CD14-positive monocyte (primary cell): ENCODE measurements around the gene RIC3. TPM values are rescaled to one million over a fixed set of nuclear protein-coding genes. Genes with fewer than 3 reads are reported as not detected.
A peak's percentile ranks its signal among the peaks of the same experiment; 100 is the strongest.

Experiments used
- DNase-seq, 3 donors: peaks; one replicate each; pipeline ENCODE4 v3.0.0-alpha.2; 2011 to 2022
- H2AFZ ChIP-seq: 2 replicates; pipeline ENCODE4 v1.6.0; 2012; ENCODE audit warnings: mild to moderate bottlenecking, low read depth, low read length, inconsistent platforms; ENCODE audit not compliant: insufficient read depth, poor library complexity, severe bottlenecking
- H3K27ac ChIP-seq, 2 donors: 1 replicate in 1 of 2; 2 replicates in 1 of 2; pipeline ENCODE4 v1.5.1; 2012 to 2013; ENCODE audit warnings: low read length in 2 of 2, control low read depth in 1 of 2, inconsistent platforms in 1 of 2, low read depth in 1 of 2, mild to moderate bottlenecking in 1 of 2
- H3K27me3 ChIP-seq, 2 donors: one replicate each; pipeline versions ENCODE4 v1.6.0 to v1.6.1; 2011 to 2013; ENCODE audit warnings: low read length in 2 of 2; ENCODE audit not compliant: control insufficient read depth in 2 of 2, insufficient read depth in 2 of 2
- H3K36me3 ChIP-seq, 2 donors: replicated peaks in 1 of 2; 1 replicate in 1 of 2; 2 replicates in 1 of 2; pipeline versions ENCODE4 v1.5.1 to v1.6.1; 2012 to 2013; ENCODE audit warnings: low read length in 2 of 2, control low read depth in 1 of 2, inconsistent platforms in 1 of 2, mild to moderate bottlenecking in 1 of 2; ENCODE audit not compliant: insufficient read depth in 2 of 2, control insufficient read depth in 1 of 2
- H3K4me1 ChIP-seq, 2 donors: 1 replicate in 1 of 2; 2 replicates in 1 of 2; pipeline versions ENCODE4 v1.5.1 to v1.6.1; 2012 to 2013; ENCODE audit warnings: low read length in 2 of 2, control low read depth in 1 of 2, inconsistent platforms in 1 of 2, mild to moderate bottlenecking in 1 of 2, moderate library complexity in 1 of 2; ENCODE audit not compliant: insufficient read depth in 2 of 2, control insufficient read depth in 1 of 2
- H3K4me2 ChIP-seq: replicated peaks from 2 replicates; pipeline ENCODE3; 2012; ENCODE audit warnings: low read length, moderate library complexity, mild to moderate bottlenecking; ENCODE audit not compliant: poor library complexity, severe bottlenecking; ENCODE audit errors: extremely low read depth
- H3K4me3 ChIP-seq, 3 experiments: fragments of 200-600 bp in 1 of 3; sonication (generic) in 1 of 3; replicated peaks in 1 of 3; 1 replicate in 2 of 3; 2 replicates in 1 of 3; pipeline ENCODE4 v1.5.1; 2011 to 2013; ENCODE audit warnings: low read length in 3 of 3, mild to moderate bottlenecking in 3 of 3, control low read depth in 2 of 3, low read depth in 2 of 3, inconsistent platforms in 1 of 3, moderate library complexity in 1 of 3
- H3K79me2 ChIP-seq: 2 replicates; pipeline ENCODE4 v1.6.0; 2012; ENCODE audit warnings: mild to moderate bottlenecking, control low read depth, inconsistent platforms, low read length, moderate library complexity; ENCODE audit not compliant: insufficient read depth
- H3K9ac ChIP-seq: 2 replicates; pipeline ENCODE4 v1.6.0; 2017; ENCODE audit warnings: low read length, mild to moderate bottlenecking; ENCODE audit not compliant: insufficient read depth, poor library complexity, severe bottlenecking
- H3K9me3 ChIP-seq, 2 donors: replicated peaks in 1 of 2; 1 replicate in 1 of 2; 2 replicates in 1 of 2; pipeline versions ENCODE4 v1.5.1 to v1.6.1; 2012 to 2013; ENCODE audit warnings: low read length in 2 of 2, control low read depth in 1 of 2; ENCODE audit not compliant: control insufficient read depth in 1 of 2, insufficient read depth in 1 of 2
- H4K20me1 ChIP-seq: 2 replicates; pipeline ENCODE4 v1.6.0; 2012; ENCODE audit warnings: mild to moderate bottlenecking, low read length, control low read depth, moderate library complexity; ENCODE audit not compliant: insufficient read depth
- H3K27ac Mint-ChIP-seq, 7 donors: one replicate each; pipeline ENCODE4 v1.8.0; 2020; ENCODE audit warnings: mild to moderate bottlenecking in 7 of 7, mixed read lengths in 7 of 7, moderate library complexity in 6 of 7, inconsistent platforms in 2 of 7
- H3K27me3 Mint-ChIP-seq, 3 donors: one replicate each; pipeline ENCODE4 v1.8.0; 2021 to 2022; ENCODE audit warnings: low read depth in 3 of 3, mild to moderate bottlenecking in 3 of 3, mixed read lengths in 3 of 3, moderate library complexity in 3 of 3, inconsistent platforms in 1 of 3
- H3K36me3 Mint-ChIP-seq, 2 donors: one replicate each; pipeline ENCODE4 v1.8.0; 2020; ENCODE audit warnings: mixed read lengths in 2 of 2, inconsistent platforms in 1 of 2, mild to moderate bottlenecking in 1 of 2
- H3K4me1 Mint-ChIP-seq: one replicate; pipeline ENCODE4 v1.8.0; 2020; ENCODE audit warnings: mild to moderate bottlenecking, mixed read lengths
- H3K4me3 Mint-ChIP-seq, 2 donors: one replicate each; pipeline ENCODE4 v1.8.0; 2020; ENCODE audit warnings: mild to moderate bottlenecking in 2 of 2, mixed read lengths in 2 of 2, moderate library complexity in 1 of 2
- H3K9me3 Mint-ChIP-seq, 7 donors: one replicate each; pipeline ENCODE4 v1.8.0; 2020 to 2022; ENCODE audit warnings: mixed read lengths in 7 of 7, mild to moderate bottlenecking in 6 of 7, moderate library complexity in 6 of 7, inconsistent platforms in 2 of 7
- WGBS: methylation state at CpG from one replicate; pipeline ENCODE4 v1.1.5; 2013; ENCODE audit warnings: missing lambda C conversion rate; ENCODE audit not compliant: insufficient coverage; 5-methylcytosine and 5-hydroxymethylcytosine counted together
- intact Hi-C, 2 donors: fragments of 100-400 bp; cut with micrococcal nuclease; formaldehyde crosslinking; loops; one replicate each; pipeline versions ENCODE4 v1.15.0 to v1.15.1; 2023
- polyA plus RNA-seq, 3 donors: library from polyadenylated mRNA; depleted of rRNA in 1 of 3; unstranded in 2 of 3; stranded (reverse) in 1 of 3; fragments of 300-500 nt in 2 of 3; fragments of >200 nt in 1 of 3; fragmentation: Illumina TruSeq in 2 of 3; gene quantifications; 1 replicate in 2 of 3; 2 replicates in 1 of 3; pipeline ENCODE4 v1.2.3, GENCODE V29; 2012 to 2021
- TF ChIP-seq, protein P1 (sequence below): fragments of 200-600 bp; IDR thresholded peaks from one replicate; pipeline ENCODE4 v1.8.0; 2022; ENCODE audit warnings: antibody characterized with exemption, mild to moderate bottlenecking

Gene RIC3
- polyA plus RNA-seq, 3 donors = 0.17 TPM; not detected in 2

- no peak for DNase-seq
- Mint-ChIP-seq H3K9me3 (peaks cover 6 to 12% (median 10%) of the 10 kb centered on the region in 7 donors), H3K27ac (peak overlapping the region in 1 of 7 donors; percentile 58), H3K4me3 (no peak overlapping the region), H3K27me3 (peaks cover 0 to 4% (median 0%) of the 10 kb centered on the region in 3 donors), H3K36me3 (no peaks in the 10 kb centered on the region), H3K4me1 (no peaks in the 10 kb centered on the region)
- TF ChIP-seq, protein P1, sequence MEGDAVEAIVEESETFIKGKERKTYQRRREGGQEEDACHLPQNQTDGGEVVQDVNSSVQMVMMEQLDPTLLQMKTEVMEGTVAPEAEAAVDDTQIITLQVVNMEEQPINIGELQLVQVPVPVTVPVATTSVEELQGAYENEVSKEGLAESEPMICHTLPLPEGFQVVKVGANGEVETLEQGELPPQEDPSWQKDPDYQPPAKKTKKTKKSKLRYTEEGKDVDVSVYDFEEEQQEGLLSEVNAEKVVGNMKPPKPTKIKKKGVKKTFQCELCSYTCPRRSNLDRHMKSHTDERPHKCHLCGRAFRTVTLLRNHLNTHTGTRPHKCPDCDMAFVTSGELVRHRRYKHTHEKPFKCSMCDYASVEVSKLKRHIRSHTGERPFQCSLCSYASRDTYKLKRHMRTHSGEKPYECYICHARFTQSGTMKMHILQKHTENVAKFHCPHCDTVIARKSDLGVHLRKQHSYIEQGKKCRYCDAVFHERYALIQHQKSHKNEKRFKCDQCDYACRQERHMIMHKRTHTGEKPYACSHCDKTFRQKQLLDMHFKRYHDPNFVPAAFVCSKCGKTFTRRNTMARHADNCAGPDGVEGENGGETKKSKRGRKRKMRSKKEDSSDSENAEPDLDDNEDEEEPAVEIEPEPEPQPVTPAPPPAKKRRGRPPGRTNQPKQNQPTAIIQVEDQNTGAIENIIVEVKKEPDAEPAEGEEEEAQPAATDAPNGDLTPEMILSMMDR = no peak
- H3K9me3 ChIP-seq = peaks cover 0 to 10% of the 10 kb centered on the region in 2 donors
- no peaks in the 10 kb centered on the region for H3K36me3 ChIP-seq
- no peaks in the 10 kb centered on the region for H3K4me1 ChIP-seq
- H4K20me1 ChIP-seq = no peaks in the 10 kb centered on the region
- no peak overlapping the region for H2AFZ ChIP-seq
- H3K79me2 ChIP-seq = no peaks in the 10 kb centered on the region
- no peak overlapping the region for H3K9ac ChIP-seq
- no peak overlapping the region for H3K27ac ChIP-seq
- H3K27me3 ChIP-seq = no peaks in the 10 kb centered on the region
- no peak overlapping the region for H3K4me3 ChIP-seq
- intact Hi-C loops = no loop called here
- H3K4me2 ChIP-seq = no peak overlapping the region
Measured at GRCh38 chr11:8109675-8110074, 59.1 kb downstream of the RIC3 start.

DNA sequence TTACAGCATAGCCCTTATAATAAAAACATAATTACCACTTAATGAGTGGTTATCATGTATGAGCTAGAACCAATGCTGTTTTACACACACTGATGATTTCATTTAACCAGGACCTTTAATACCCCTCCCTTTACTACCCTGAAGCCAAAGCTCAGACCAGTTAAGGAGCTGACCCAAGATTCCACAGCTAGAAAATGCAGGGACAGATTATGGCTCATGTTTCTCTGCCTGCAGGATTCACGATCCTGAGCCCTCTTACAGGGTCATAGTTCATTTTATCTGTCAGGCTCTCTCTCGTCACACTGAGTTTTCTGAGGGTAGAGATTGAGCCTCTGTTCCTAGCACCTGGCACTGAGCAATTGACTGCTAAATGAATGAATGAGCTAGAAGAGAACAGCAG is 60.4 kb downstream of the RIC3 start:
- no peaks in the 10 kb centered on the region for H3K27me3 ChIP-seq
- Mint-ChIP-seq H3K9me3 (peaks cover 0 to 2% (median 0%) of the 10 kb centered on the region in 7 donors), H3K4me3 (no peak overlapping the region), H3K36me3 (no peaks in the 10 kb centered on the region), H3K27ac (no peak overlapping the region), H3K4me1 (no peaks in the 10 kb centered on the region), H3K27me3 (peaks cover 0 to 2% (median 0%) of the 10 kb centered on the region in 3 donors)
- 100% methylated on average over 1 of the region's 2 CpGs for WGBS
- H3K4me2 ChIP-seq = no peak overlapping the region
- TF ChIP-seq, protein P1 = no peak
- no peak overlapping the region for H2AFZ ChIP-seq
- H3K79me2 ChIP-seq = no peaks in the 10 kb centered on the region
- intact Hi-C loops = no loop called here
- no peak overlapping the region for H3K9ac ChIP-seq
- peaks cover 0 to 4% of the 10 kb centered on the region in 2 donors for H3K9me3 ChIP-seq
- DNase-seq = no peak
- no peaks in the 10 kb centered on the region for H3K4me1 ChIP-seq
- H4K20me1 ChIP-seq = no peaks in the 10 kb centered on the region
- no peak overlapping the region for H3K4me3 ChIP-seq
- H3K36me3 ChIP-seq = no peaks in the 10 kb centered on the region
- no peak overlapping the region for H3K27ac ChIP-seq
